OCI-M2 (cell line): ENCODE results near the gene SCN2A.
A peak's percentile ranks its signal among the peaks of the same experiment; 100 is the strongest.

ENCODE experiments used
- DNase-seq: peaks from one replicate; lab custom pipeline; 2025; ENCODE audit not compliant: unreplicated experiment; lab: John Stamatoyannopoulos, UW

Gene SCN2A

DNA sequence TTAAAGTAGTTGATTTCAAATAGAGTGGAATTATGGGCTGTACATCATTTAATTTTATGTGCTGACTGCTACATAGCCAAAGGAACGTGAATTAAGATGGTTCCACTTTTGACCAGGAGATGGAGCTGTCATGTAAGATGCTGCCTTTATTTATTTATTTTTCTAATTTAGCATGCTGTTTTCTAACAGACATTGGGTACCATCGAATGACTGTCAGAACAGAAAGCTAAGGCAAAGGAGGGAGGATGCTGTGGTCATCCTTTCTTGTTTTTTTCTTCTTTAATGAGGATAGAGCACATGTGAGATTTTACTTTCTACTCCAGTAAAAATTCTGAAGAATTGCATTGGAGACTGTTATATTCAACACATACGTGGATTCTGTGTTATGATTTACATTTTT is at the start of gene SCN2A:
Gene SCN2A, plus strand, starts transcription at position 185 of the 400 bp plus-strand sequence. CDS start 56,410 bp downstream, outside the sequence.
- peak; percentile 2 for DNase-seq

DNA sequence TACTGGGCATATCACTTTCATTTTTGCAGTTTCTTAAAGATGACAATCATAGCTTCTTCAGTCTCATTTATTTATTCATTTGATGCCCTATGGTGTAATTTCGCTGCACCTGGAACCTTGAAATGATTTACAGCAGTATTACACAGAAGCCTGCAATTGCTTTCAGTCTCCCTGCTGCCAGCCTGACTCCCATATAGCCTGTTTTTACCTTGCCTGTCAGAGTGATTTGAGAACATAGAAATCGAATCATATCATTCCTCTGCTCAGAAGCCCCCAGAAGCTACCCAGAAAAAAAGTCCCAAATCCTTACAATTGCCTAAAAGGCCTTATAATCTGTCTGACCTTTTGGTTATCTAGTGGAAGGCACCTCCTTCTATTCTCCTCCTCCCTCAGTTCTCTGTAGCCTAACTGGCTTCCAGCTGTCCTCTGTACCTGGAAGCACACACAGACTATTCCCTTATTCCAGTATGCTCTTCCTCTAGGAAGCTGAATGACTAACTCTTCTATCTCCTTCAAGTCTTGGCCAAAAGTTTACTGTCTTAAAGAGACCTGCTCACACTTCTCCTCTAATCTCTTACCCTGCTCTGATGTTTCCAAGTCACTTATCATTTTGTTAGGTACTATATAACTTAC is 48.0 kb upstream of the SCN2A start:
- DNase-seq, result no peak

DNA sequence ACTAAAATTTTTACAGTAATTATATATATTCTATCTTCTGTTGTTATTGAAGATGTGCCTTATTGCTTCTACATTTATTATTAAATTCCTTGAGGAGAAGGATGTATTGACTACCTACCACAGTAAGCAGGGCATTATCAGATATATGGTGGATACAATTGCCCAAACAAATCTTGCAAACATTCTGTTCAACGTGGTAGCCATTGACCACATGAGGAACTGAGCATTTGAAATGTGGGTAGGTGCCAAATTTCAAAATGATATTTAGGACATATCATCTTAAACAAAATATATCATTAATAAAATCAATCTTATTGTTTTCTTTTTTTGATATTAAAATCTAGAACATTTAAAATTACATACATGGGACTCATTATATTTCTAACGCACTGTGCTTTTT is 46.5 kb upstream of the SCN2A start:
- no peak for DNase-seq

DNA sequence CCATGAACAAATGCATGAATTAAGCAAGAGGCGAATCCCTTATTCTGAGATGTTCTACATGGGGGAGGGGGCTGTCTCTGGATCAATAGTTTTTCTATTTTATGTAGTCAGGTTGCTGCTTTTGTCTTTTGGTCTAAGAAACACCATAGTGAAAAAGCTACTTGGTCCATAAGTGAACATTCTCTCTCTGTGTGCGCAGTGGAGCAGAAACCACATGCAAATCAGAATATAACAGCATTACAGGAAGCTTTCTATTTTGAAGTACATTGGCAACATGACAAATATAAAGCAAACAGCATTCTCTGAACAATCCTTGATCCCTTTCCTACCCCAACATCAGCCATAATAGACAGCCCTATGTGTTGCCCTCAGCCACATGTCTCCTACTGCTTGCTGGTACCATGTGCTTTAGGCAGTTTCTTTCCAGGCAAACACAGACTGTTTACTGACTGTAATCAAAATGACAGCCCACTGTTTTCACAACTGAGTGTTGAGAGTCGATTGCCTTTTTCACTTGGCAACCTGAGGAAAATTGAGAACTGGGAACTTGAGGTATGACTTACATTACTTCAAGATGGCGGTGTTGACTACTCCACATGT is 45.9 kb upstream of the SCN2A start:
- DNase-seq, result no peak

DNA sequence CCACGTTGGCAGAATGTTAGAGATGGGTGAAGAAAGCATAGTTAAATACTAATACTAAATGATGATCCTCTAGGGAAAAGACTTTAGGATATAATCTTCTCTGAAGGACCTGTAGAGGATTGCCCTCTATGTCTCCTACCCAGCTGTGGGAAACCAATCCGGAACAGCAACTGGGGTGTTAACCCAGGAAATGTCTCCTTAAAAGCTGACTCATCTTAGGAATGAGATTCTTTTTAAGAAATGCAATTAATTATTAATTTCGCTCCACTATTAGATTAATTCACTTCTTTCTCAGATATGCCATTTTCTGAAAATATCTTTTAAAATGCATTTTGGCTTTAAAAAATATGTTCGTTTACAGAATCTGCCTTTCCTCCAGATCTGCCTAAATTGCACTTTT is 42.8 kb upstream of the SCN2A start:
- DNase-seq, result no peak

DNA sequence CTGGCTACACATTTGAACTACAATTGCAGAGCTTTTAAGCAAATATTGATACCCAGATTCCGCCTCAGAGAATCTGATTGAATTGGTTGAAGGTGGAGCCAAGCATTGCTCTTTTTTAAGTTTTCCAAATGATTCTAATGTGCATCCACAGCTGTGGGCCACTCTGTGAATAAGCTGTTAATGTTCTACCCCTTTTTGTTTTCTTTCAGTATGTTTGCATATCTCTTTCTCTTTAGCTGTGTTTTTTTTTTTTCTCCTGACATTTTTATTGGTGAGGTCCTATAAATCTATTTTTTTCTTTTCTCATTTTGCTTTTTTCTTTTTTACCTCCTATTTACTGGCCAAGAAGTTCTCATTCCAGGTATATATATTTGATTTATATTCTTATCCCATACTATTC is 41.9 kb upstream of the SCN2A start:
- DNase-seq, result no peak

DNA sequence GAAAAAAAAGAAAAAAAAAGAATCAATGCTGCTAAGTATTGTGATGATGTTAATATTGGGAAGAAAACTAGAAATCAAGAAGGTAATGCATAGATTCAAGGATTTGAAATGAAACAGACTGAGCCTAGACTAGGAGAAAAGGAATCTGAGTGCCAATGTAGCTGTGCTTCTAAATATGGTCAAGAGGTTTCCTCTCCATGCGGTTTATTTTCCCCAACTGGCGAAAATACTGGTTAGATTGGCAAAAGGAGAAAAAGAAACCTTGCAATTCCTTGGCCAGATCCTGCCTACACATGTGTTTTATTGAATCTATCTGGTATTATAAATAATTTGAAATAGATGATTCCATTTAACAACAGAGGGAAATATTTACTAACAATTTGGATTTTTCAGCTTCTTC is 41.0 kb upstream of the SCN2A start:
- no peak for DNase-seq

DNA sequence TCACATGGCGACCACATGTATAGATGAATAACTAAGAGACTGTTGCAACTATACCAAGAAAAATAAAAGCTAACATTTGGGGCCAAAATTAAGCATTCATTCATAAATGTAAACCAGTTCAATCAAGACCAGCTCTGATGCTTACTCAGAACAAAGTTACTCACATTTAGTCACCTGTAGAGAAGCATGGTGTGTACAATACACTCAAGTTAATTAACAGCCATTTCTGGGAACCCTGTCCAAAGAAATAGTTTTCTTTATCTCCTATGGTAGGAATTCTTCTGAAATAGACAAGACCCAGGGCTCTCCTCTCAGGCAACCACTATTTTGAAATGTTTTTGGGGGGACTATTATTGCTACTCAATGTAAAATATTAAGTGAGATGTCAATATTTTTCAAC is 37.0 kb upstream of the SCN2A start:
- DNase-seq, result no peak

DNA sequence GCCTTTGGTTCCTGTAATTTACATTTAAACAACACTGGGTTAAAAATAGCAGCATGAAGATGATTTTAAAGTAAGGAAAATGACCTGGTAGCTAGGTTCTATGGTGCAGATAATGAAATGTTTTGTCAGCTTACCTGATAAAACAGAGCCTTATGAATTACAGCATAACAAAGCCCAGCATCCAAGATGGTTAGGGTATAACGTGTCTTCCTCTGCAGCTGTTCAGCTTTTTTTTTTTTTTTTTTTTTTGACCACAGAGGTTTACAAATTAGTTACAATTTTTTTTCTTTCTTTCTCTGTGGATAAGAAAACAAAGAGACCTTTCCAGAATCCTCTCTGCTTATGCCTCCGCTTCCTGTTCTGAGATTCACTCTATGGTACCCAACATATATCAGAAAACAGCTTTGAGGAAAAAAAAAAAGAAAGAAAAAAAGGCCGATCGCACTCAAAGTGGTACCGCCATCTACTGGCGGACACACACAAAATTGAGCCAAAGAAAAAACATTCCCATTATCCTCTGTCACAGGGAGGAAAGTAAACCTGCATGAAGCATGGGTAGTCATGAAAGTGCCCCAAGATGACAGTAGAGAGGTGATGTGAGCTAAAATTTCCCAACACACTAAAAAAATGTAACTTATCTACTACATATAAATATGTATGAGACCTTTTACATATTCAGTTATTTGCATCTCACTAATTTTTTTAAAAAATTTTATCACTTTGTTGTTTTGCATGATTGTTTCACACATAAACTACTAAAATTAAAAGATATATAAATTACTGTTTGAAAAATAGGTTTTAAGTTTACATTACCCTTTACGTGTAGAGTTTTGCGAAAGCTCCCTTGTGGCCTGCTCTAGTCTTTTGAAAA is 35.3 kb upstream of the SCN2A start, which contains the start of gene SCN3A:
Gene SCN3A, minus strand, starts transcription at position 362 of the 871 bp plus-strand sequence. CDS start 27,656 bp downstream, outside the sequence.
- no peak for DNase-seq

DNA sequence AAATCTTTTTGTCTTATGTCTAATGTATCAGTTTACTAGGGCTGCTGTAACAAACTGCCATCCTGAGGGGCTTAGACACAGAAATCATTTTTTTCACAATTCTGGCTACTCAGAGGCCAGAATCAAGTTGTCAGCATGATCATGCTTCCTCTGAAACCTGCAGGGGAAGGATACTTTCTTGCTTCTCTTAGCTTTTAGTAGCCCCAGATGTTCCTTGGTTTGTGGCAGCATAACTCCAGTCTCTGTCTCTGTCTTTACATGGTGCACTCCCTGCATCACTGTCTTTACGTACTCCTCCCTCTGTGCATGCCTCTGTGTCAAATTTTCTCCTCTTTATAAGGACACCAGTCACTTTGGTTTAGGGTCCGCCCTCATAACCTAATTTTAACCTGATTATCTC is 33.3 kb upstream of the SCN2A start:
- DNase-seq, result no peak

DNA sequence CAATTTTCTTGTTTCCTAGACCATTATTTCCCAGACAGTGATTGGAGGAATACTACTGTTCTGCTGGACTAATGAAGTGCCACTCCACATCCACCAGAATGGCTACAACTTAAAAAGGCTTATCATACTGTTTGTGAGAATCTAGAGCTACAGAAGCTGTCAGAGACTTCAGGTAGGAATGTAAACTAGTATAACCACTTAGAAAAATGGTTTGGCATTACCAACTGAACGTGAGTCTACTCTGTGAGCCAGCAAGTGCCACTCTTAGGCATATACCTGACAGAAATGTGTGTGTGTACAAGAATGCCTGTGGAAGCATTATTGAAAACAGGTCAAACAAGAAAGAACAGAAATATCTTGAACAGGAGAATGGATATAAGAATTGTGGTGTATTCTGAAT is 31.1 kb upstream of the SCN2A start:
- no peak for DNase-seq

DNA sequence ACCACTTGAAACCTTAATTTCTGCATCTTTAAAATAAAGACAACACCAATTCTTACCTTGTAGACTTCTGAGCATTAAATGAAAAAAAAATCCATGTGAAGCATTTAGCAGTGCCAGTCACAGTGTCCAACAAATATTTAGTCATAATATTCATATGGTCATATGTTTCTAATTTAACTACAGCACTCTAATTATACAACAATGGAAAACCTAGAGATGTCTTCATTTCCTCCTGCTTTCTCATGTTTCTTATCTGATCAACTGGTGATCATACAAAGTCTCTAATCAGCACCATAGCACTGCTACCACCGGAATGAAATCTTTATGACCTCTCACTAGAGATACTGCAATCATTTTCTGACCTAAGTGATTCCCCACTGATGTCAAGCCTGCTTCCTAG is 25.1 kb upstream of the SCN2A start:
- DNase-seq, result no peak

DNA sequence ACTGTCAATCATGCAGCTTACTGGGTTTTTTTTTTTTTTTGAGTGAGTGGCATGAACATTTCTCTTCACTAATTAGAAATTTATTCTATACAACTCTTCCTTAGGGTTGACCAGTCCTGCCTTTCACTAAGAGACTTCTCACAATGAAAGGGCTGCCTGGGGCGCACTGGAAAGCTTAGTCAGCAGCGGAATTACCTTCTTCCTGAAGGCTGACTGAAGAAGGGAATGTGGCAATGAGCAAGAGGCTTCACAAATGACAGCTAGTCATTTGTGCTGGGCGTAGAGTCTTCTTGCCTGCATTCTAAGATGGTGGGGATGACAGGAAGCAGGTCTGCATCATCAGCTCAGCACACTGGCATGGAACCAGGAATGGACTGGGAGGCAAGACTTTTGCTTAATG is 19.7 kb upstream of the SCN2A start:
- DNase-seq, result no peak

DNA sequence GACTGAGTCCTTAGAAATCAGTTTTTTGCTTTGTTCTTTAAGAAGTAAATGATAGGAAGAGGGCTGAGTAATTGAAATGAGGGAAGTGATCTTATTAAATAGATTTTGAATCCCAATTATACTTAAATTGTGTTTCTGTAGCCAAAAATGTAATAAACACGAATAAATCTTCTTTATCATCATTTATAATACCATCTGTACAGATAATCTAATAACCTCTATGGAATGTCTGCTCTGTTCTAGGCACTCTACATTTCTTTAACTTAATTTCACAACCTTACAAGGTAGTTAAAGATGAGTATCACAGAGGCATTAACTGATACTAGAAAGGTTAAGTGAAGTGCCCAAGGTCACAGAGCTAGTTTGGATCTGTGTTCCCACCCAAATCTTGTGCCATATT is 14.3 kb upstream of the SCN2A start:
- DNase-seq, result no peak

DNA sequence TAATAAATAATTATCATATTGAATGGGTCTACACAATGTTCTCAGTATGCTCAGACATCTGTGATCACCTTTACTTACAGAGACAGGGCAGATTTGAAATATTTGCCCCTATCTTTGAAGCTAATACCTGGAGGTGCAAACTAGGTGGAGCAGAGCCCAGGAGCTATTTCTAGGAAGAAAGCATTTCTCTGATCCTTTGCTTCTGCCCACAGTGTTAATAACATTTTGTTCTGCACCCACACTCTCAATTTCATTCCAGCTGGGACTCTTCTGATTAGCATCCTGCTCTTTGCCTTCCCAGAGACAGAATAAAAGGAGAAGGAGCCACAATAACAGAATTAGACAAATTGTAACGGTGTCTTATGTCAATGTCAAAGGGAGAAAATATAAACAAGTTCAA is 11.6 kb upstream of the SCN2A start:
- DNase-seq, result no peak

DNA sequence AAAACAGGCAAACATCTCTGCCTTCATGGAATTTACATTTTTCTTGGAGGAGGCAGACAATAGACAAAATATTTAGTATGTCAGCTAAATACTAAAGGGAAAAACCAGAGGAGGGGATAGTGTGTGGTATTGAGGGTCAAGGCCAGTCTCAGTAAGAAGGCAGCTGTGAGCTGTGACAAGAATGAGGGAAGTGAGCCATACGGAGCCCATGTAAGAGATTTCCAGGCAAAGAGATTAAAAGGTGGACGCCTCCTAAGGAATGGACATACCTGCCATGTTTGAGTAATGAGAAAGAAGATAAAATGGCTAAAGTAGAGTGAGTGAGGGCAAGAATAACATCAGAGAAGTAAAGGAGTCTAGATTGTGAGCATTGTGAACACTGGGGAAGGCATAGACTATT is 2.2 kb upstream of the SCN2A start:
- DNase-seq, result no peak

DNA sequence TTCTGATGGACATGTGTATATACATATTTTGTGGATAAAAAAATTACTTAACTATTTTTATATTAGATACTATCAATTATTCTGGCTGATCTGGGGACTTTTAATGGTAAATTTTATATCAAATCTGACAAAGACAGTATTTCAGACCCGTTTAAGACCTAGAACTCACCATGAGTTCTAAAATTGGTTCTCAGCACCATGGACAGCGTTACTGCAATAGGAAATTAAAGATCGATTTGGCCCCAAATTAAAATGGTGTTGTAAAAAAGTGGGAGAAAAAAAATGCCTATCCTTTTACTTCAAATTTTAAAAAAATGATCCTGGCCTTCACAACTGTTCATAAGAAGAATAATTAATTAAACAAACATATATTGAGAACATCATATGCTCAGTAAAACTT is 919 bp upstream of the SCN2A start:
- DNase-seq, result no peak

DNA sequence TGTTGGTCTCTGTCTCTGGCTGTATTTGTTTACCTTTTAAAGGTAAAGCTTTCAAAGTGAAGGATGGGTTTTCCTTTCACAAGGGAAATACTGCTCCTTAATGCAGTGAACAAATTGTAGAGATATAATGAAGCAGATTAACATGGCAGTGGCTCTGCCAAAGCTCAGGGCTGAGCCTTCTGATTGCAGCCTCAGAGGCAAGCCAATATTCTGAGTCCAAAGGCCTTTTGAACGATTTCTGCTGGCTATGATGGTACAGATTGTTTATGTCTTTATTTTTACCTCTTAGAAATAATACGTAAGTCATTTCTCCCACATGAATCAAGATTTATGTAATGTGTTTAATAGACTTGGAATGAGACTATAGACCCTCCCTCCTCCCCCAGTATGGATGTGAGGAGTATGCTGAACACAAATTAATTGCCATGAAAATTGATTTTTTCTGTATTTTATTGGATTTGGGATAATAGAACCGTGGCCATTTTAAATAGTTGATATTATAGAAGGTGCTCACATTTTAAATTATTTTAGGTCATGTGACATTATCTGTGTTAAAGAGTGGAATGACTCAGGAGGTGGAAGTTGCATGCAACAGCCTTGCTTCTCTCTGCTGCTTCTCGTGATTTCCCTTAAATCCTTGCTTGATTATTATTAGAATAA is 772 bp downstream of the SCN2A start:
- no peak for DNase-seq

DNA sequence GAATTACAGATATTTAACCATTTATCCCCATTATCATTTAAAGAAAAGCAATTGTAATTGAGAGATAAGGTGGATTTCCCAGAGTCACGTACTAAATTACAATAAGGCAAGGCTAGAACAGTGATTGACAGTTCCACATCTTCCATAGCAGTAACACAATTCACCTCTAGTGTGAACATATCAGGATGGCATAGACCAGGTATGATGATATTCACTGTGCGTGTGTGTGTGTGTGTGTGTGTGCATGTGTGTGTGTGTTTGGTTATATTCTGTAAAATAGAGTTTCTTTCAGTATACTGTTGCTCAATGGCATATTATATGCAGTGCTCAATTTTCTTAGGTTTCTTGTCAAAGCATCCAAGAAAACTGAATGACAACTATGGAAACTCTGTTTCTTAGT is 1.7 kb downstream of the SCN2A start:
- DNase-seq, result no peak

DNA sequence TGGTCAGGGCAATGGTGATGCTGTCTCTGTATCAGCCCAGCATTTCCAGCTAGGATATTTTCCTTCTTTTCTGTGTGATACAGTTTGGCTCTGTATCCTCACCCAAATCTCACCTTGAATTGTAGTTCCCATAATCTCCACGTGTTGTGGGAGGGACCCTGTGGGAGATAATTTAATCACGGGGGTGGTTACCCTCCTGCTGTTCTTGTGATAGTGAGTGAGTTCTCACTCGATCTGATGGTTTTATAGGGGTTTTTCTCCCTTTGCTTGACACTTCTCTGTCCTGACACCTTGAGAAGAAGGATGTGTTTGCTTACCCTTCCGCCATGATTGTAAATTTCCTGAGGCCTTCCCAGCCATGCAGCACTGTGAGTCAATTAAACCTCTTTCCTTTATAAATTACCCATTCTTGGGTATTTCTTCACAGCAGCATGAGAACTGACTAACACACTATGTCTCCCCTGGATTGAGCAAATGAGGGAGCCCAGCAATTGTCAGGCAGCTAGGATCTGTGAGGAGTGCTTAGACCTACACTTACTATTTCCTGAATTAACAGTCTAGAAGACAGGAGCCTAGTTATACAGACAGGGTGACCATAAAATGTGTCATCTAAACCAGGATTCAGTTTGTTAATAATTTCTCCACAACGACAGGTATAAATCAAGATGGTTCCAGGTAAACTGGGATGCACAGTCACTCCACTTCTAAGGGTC is 6.0 kb downstream of the SCN2A start:
- DNase-seq, result no peak

DNA sequence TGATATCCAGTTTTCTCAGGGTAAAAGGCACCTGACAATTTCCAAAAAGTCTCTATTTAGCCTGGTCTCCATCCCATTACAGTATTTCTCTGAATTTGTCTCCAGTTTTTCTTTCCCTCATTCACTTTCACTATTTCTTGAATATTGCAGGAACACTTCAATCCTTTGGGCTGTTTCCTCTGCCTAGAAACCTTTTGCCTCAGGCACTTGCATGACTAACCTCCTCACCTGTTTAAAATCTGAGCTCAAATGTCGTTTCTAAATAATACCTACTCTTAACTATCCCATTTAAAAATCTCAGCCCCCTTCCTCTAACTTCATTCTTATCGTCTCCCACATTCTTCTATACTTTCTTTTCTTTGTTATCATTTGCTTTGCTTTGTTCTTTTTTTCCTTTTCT is 9.0 kb downstream of the SCN2A start:
- no peak for DNase-seq
